ENCODE results near the gene NRF1. TPM values are rescaled to one million over a fixed set of nuclear protein-coding genes. Genes with fewer than 3 reads are reported as not detected.

The NRF1 gene
- total RNA-seq, 1 experiment from 2014 or later: 14.0 TPM

DNA sequence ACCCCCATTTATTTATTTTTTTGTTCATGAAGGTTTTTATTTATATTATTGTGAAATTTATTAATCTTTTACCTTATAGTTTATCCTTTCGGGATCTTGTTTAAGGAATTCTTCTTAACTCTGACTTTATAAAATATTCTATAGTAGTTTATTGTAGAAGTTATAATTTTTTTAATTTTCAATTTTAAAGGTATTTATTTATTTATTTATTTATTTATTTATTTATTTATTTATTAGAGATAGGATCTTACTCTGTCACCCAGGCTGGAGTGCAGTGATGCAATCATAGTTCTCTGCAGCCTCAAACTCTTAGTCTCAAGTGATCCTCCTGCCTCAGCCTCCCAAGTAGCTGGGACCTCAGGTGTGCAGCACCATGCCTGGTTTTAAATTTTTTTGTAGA is 56.0 kb downstream of the NRF1 start:
- ChIA-PET CTCF (no interaction called here), POLR2A (no interaction called here)
- Histone ChIP-seq H3K4me3 (ENCODE audit: low read depth in 2 of 2, low read length in 2 of 2) (no peak overlapping the region), H3K27ac (ENCODE audit: low read length) (no peak overlapping the region), H3K9me3 (ENCODE audit: control insufficient read depth, insufficient read depth, low read depth, low read length) (no peaks in the 10 kb centered on the region), H3K4me1 (ENCODE audit: control insufficient read depth, insufficient read depth, low read length) (peaks cover 8% of the 10 kb centered on the region), H3K36me3 (ENCODE audit: control insufficient read depth, insufficient read depth, low read length) (no peaks in the 10 kb centered on the region), H3K27me3 (ENCODE audit: control insufficient read depth, insufficient read depth, low read length) (no peaks in the 10 kb centered on the region)
- intact Hi-C loops (cut with micrococcal nuclease; ENCODE audit: unreplicated experiment): loop anchor here (5.0 kb wide), 1 partner anchor 345 kb away; no protein-coding TSS in a partner anchor
- ATAC-seq (no peak), DNase-seq (ENCODE audit: low read depth, low spot score) (no peak)
- in situ Hi-C loops (cut with HindIII; ENCODE audit: low pct_unique_long_range_greater_than_20kb, low sequenced_read_pairs): no loop called here
- BruUV-seq (replicated peaks): no TSS peak
- TF ChIP-seq, protein P1, sequence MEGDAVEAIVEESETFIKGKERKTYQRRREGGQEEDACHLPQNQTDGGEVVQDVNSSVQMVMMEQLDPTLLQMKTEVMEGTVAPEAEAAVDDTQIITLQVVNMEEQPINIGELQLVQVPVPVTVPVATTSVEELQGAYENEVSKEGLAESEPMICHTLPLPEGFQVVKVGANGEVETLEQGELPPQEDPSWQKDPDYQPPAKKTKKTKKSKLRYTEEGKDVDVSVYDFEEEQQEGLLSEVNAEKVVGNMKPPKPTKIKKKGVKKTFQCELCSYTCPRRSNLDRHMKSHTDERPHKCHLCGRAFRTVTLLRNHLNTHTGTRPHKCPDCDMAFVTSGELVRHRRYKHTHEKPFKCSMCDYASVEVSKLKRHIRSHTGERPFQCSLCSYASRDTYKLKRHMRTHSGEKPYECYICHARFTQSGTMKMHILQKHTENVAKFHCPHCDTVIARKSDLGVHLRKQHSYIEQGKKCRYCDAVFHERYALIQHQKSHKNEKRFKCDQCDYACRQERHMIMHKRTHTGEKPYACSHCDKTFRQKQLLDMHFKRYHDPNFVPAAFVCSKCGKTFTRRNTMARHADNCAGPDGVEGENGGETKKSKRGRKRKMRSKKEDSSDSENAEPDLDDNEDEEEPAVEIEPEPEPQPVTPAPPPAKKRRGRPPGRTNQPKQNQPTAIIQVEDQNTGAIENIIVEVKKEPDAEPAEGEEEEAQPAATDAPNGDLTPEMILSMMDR (IDR thresholded peaks at IDR 0.05): no peak
- TF ChIP-seq TCF7L2 (IDR thresholded peaks at IDR 0.05; ENCODE audit: low read depth, low read length): no peak
- no peak for TF ChIP-seq SIN3A (IDR thresholded peaks at IDR 0.05; ENCODE audit: borderline replicate concordance, insufficient read depth, low read depth, low read length)
- TF ChIP-seq POLR2AphosphoS5 (IDR thresholded peaks at IDR 0.05; ENCODE audit: low read depth, low read length): no peak
- no peak for TF ChIP-seq REST (IDR thresholded peaks at IDR 0.05; ENCODE audit: insufficient read depth in 1 of 2, low read depth in 2 of 2, low read length in 1 of 2)

DNA sequence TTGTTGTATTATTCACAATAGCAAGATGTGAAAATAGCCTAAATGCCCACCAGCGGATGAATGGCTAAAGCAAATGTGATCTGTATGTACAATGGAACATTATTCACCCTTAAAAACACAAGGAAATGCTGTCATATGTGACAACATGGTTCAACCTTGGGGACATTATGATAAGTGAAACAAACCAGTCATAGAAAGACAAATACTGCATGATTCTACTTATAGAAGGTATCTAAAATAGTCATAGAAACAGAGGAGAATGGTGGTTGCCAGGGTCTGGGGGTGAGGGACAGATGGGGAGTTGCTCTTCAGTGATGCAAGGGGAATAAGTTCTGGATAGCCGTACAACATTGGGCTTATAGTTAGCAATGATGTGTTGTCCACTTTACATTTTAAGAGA is 58.4 kb downstream of the NRF1 start:
- ChIA-PET POLR2A (no interaction called here), CTCF (no interaction called here)
- Histone ChIP-seq H3K4me1 (ENCODE audit: control insufficient read depth, insufficient read depth, low read length) (peaks cover 3% of the 10 kb centered on the region), H3K36me3 (ENCODE audit: control insufficient read depth, insufficient read depth, low read length) (no peaks in the 10 kb centered on the region), H3K4me3 (ENCODE audit: low read depth in 2 of 2, low read length in 2 of 2) (no peak overlapping the region), H3K9me3 (ENCODE audit: control insufficient read depth, insufficient read depth, low read depth, low read length) (no peaks in the 10 kb centered on the region), H3K27ac (ENCODE audit: low read length) (no peak overlapping the region), H3K27me3 (ENCODE audit: control insufficient read depth, insufficient read depth, low read length) (no peaks in the 10 kb centered on the region)
- no peak for DNase-seq (ENCODE audit: low read depth, low spot score)
- in situ Hi-C loops (cut with HindIII; ENCODE audit: low pct_unique_long_range_greater_than_20kb, low sequenced_read_pairs) (no loop called here), intact Hi-C loops (cut with micrococcal nuclease; ENCODE audit: unreplicated experiment) (loop anchor here (5.0 kb wide), 1 partner anchor 342 kb away; no protein-coding TSS in a partner anchor)
- no TSS peak for BruUV-seq (replicated peaks)
- ATAC-seq: no peak
- TF ChIP-seq TCF7L2 (IDR thresholded peaks at IDR 0.05; ENCODE audit: low read depth, low read length): no peak

- CTCF ChIA-PET: no interaction called here
- in situ Hi-C loops (cut with HindIII; ENCODE audit: low pct_unique_long_range_greater_than_20kb, low sequenced_read_pairs): no loop called here
- Histone ChIP-seq H3K4me3 (ENCODE audit: low read depth in 2 of 2, low read length in 2 of 2) (no peak overlapping the region), H3K36me3 (ENCODE audit: control insufficient read depth, insufficient read depth, low read length) (no peaks in the 10 kb centered on the region), H3K9me3 (ENCODE audit: control insufficient read depth, insufficient read depth, low read depth, low read length) (no peaks in the 10 kb centered on the region), H3K4me1 (ENCODE audit: control insufficient read depth, insufficient read depth, low read length) (no peaks in the 10 kb centered on the region), H3K27me3 (ENCODE audit: control insufficient read depth, insufficient read depth, low read length) (no peaks in the 10 kb centered on the region), H3K27ac (ENCODE audit: low read length) (no peak overlapping the region)
- POLR2A ChIA-PET: no interaction called here
- intact Hi-C loops (cut with micrococcal nuclease; ENCODE audit: unreplicated experiment): no loop called here
- TF ChIP-seq TCF7L2 (IDR thresholded peaks at IDR 0.05; ENCODE audit: low read depth, low read length) (no peak), REST (IDR thresholded peaks at IDR 0.05; ENCODE audit: insufficient read depth in 1 of 2, low read depth in 2 of 2, low read length in 1 of 2) (no peak)
- TF ChIP-seq, protein P1 (IDR thresholded peaks at IDR 0.05): no peak
- ATAC-seq: no peak
- no TSS peak for BruUV-seq (replicated peaks)
- DNase-seq (ENCODE audit: low read depth, low spot score): no peak
Observed at GRCh38 chr7:129670656-129671055, 59.1 kb downstream of the NRF1 start.
